ENCODE results near the gene SIN3B.

The SIN3B gene

DNA sequence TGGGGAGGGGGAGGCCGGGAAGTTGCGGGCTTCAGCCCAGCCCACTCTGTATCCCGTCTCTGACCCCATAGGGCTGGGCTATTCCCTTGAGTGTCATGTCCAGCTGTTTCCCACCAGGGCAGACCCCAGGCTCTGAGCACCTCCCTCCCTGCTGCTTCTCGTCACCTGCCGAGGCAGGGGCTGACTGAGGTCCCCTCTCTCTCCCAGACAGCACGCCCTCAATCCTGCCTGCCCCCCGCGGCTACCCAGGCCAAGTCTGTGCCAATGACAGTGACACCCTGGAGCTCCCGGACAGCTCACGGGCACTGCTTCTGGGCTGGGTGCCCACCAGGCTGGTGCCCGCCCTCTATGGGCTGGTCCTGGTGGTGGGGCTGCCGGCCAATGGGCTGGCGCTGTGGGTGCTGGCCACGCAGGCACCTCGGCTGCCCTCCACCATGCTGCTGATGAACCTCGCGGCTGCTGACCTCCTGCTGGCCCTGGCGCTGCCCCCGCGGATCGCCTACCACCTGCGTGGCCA, 60.2 kb downstream of the SIN3B start:
- H3K36me3 Mint-ChIP-seq (ENCODE audit: low read depth), result no peaks in the 10 kb centered on the region
- no peak for DNase-seq
- TF ChIP-seq, protein P1, sequence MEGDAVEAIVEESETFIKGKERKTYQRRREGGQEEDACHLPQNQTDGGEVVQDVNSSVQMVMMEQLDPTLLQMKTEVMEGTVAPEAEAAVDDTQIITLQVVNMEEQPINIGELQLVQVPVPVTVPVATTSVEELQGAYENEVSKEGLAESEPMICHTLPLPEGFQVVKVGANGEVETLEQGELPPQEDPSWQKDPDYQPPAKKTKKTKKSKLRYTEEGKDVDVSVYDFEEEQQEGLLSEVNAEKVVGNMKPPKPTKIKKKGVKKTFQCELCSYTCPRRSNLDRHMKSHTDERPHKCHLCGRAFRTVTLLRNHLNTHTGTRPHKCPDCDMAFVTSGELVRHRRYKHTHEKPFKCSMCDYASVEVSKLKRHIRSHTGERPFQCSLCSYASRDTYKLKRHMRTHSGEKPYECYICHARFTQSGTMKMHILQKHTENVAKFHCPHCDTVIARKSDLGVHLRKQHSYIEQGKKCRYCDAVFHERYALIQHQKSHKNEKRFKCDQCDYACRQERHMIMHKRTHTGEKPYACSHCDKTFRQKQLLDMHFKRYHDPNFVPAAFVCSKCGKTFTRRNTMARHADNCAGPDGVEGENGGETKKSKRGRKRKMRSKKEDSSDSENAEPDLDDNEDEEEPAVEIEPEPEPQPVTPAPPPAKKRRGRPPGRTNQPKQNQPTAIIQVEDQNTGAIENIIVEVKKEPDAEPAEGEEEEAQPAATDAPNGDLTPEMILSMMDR (IDR thresholded peaks at IDR 0.05), result no peak
- H3K4me3 Mint-ChIP-seq, result no peak overlapping the region
- H3K27me3 Mint-ChIP-seq (ENCODE audit: low read depth, poor library complexity), result peaks cover 9% of the 10 kb centered on the region
- no peaks in the 10 kb centered on the region for H3K9me3 Mint-ChIP-seq
- H3K27ac Mint-ChIP-seq, result no peak overlapping the region
- peaks cover 21% of the 10 kb centered on the region for H3K4me1 Mint-ChIP-seq

DNA sequence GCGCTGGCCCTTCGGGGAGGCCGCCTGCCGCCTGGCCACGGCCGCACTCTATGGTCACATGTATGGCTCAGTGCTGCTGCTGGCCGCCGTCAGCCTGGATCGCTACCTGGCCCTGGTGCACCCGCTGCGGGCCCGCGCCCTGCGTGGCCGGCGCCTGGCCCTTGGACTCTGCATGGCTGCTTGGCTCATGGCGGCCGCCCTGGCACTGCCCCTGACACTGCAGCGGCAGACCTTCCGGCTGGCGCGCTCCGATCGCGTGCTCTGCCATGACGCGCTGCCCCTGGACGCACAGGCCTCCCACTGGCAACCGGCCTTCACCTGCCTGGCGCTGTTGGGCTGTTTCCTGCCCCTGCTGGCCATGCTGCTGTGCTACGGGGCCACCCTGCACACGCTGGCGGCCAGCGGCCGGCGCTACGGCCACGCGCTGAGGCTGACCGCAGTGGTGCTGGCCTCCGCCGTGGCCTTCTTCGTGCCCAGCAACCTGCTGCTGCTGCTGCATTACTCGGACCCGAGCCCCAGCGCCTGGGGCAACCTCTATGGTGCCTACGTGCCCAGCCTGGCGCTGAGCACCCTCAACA, 60.8 kb downstream of the SIN3B start:
- peaks cover 21% of the 10 kb centered on the region for H3K4me1 Mint-ChIP-seq
- no peak overlapping the region for H3K4me3 Mint-ChIP-seq
- no peak for DNase-seq
- H3K27me3 Mint-ChIP-seq (ENCODE audit: low read depth, poor library complexity), result peaks cover 13% of the 10 kb centered on the region
- no peaks in the 10 kb centered on the region for H3K36me3 Mint-ChIP-seq (ENCODE audit: low read depth)
- TF ChIP-seq, protein P1 (IDR thresholded peaks at IDR 0.05), result no peak
- no peaks in the 10 kb centered on the region for H3K9me3 Mint-ChIP-seq
- no peak overlapping the region for H3K27ac Mint-ChIP-seq

DNA sequence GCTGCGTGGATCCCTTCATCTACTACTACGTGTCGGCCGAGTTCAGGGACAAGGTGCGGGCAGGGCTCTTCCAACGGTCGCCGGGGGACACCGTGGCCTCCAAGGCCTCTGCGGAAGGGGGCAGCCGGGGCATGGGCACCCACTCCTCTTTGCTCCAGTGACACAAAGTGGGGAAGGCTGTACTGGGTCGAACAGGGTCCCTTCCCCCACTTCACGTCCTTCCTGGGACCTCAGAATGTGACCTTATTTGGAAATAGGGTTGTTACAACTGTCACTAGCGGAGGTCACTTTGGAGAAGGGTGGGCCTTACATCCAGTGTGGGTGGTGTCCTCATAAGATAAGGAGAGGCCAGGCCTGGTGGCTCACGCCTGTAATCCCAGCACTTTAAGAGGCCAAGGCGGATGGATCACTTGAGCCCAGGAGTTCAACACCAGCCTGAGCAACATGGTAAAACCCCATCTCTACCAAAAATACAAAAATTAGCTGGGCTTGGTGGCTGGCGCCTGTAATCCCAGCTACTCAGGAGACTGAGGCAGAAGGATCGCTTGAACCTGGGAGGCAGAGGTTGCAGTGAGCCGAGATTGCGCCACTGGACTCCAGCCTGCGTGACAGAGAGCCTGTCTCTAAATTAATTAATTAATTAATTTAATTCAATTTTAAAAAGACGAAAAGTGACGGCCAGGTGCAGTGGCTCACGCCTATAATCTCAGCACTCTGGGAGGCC, 61.4 kb downstream of the SIN3B start:
- Mint-ChIP-seq H3K4me3 (no peak overlapping the region), H3K27ac (no peak overlapping the region), H3K36me3 (ENCODE audit: low read depth) (no peaks in the 10 kb centered on the region), H3K27me3 (ENCODE audit: low read depth, poor library complexity) (peaks cover 17% of the 10 kb centered on the region), H3K4me1 (peaks cover 21% of the 10 kb centered on the region), H3K9me3 (no peaks in the 10 kb centered on the region)
- no peak for DNase-seq
- TF ChIP-seq, protein P1 (IDR thresholded peaks at IDR 0.05), result no peak

DNA sequence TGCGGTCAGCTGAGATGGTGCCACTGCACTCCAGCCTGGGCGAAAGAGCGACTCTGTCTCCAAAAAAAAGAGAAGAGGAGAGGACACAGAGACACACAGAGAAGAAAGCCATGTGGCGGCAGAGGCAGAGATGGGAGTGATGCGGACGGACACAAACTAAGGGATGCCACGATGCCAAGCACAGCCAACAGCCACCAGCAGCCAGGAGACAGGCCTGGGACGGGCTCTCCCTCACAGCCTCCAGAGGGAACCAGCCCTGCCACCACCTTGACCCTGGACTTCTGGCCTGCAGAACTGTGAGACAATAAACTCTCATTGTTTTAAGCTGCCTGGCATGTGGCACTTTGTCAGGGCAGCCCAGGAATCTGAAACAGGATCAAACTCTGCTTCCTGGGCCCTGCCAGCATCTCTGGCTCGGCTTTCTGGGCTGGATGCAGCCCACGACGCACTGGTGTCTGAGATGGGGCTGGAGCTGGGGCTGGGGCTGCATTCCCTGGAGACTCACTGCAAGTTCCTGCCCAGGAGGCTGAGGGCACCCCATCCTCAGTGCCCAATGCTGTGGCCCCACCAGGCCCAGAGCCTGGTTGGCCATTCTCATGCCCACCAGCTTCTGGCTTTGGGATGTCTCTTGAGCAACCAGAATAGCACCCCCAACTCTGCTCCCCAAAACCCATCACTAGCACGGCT, 62.6 kb downstream of the SIN3B start:
- no peaks in the 10 kb centered on the region for H3K36me3 Mint-ChIP-seq (ENCODE audit: low read depth)
- no peak for DNase-seq
- peaks cover 25% of the 10 kb centered on the region for H3K27me3 Mint-ChIP-seq (ENCODE audit: low read depth, poor library complexity)
- H3K27ac Mint-ChIP-seq, result no peak overlapping the region
- TF ChIP-seq, protein P1 (IDR thresholded peaks at IDR 0.05), result no peak
- peaks cover 21% of the 10 kb centered on the region for H3K4me1 Mint-ChIP-seq
- no peaks in the 10 kb centered on the region for H3K9me3 Mint-ChIP-seq
- H3K4me3 Mint-ChIP-seq, result no peak overlapping the region

DNA sequence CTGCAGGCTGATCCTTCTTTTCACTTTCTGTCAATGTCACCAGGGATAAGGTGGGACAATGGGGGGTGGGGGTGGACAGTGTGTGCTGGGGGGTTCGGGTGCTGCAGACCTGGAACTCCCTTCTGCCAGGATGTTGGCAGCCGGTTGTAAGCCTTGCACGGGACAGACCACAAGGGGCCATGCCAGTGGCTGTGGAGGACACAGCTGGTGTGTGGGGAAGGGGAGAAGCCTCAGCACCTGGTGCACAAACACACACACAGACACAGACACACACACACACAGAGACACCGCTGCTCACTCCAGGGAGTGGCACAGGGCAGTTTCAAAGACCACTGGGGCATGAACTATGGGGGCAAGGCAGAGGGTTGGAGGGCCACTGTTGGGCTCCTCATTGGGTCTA, 63.2 kb downstream of the SIN3B start:
- H3K36me3 Mint-ChIP-seq (ENCODE audit: low read depth), result no peaks in the 10 kb centered on the region
- H3K9me3 Mint-ChIP-seq, result no peaks in the 10 kb centered on the region
- peaks cover 29% of the 10 kb centered on the region for H3K27me3 Mint-ChIP-seq (ENCODE audit: low read depth, poor library complexity)
- TF ChIP-seq, protein P1 (IDR thresholded peaks at IDR 0.05), result no peak
- H3K4me1 Mint-ChIP-seq, result peaks cover 17% of the 10 kb centered on the region
- H3K27ac Mint-ChIP-seq, result no peak overlapping the region
- H3K4me3 Mint-ChIP-seq, result no peak overlapping the region
- DNase-seq, result no peak
